ENCODE results near the gene UVSSA. TPM values are rescaled to one million over a fixed set of nuclear protein-coding genes. Genes with fewer than 3 reads are reported as not detected.

Gene UVSSA
- total RNA-seq, 1 donor from 2014 or later: 32.4 TPM

DNA sequence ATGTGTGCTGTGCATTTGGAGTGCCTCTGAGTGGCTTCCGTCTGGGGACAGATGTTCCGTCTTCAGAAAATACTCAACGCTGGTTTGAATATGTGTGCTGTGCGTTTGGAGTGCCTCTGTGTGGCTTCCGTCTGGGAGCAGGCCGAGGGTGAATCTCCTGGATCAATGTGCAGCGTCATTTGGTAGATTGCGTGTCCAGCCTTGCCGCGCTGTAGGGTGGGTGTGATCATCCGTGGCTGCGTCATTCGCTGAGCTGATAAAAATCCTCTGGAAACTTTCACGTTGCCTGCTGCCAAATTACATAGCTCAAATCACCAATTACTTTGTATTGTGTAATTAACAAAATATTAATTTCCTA, 12.1 kb downstream of the UVSSA start:
- Mint-ChIP-seq H3K36me3 (no peaks in the 10 kb centered on the region), H3K27me3 (no peaks in the 10 kb centered on the region), H3K27ac (no peak overlapping the region), H3K4me3 (no peak overlapping the region), H3K9me3 (no peaks in the 10 kb centered on the region), H3K4me1 (ENCODE audit: unreplicated experiment) (peaks cover 4% of the 10 kb centered on the region)
- DNase-seq (ENCODE audit: extremely low spot score, unreplicated experiment): no peak
- TF ChIP-seq CTCF (conservative IDR thresholded peaks at IDR 0.05): no peak

DNA sequence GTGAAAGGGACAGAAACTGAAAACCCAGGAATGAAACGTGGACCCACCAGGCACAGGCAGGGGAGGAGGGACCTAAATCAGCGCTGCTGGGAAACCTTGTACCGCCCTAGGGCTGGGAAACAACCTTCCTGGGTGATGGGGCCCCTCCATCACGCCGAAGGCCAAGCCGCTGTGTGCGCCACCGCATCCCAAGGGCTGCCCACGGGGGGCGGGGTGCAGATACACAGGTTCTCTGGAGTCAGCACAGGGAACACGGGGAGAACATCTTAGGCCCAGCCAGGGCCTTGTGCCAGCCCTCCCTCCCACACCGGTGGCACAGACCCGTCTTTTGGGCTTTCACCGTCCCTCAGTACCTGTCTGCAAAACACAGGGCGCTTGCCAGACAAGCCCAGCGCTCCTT, 13.0 kb downstream of the UVSSA start:
- no peaks in the 10 kb centered on the region for H3K27me3 Mint-ChIP-seq
- no peak overlapping the region for H3K27ac Mint-ChIP-seq
- no peak for DNase-seq (ENCODE audit: extremely low spot score, unreplicated experiment)
- no peak overlapping the region for H3K4me3 Mint-ChIP-seq
- no peaks in the 10 kb centered on the region for H3K36me3 Mint-ChIP-seq
- peaks cover 4% of the 10 kb centered on the region for H3K4me1 Mint-ChIP-seq (ENCODE audit: unreplicated experiment)
- no peaks in the 10 kb centered on the region for H3K9me3 Mint-ChIP-seq
- no peak for TF ChIP-seq CTCF (conservative IDR thresholded peaks at IDR 0.05)

- no peak overlapping the region for H3K27ac Mint-ChIP-seq
- TF ChIP-seq CTCF (conservative IDR thresholded peaks at IDR 0.05): no peak
Observed at GRCh38 chr4:1360423-1361283, 13.6 kb downstream of the UVSSA start.

GRCh38 chr4:1361431-1361830, 14.4 kb downstream of the UVSSA start:
- H3K36me3 Mint-ChIP-seq: no peaks in the 10 kb centered on the region
- no peaks in the 10 kb centered on the region for H3K27me3 Mint-ChIP-seq
- H3K4me1 Mint-ChIP-seq (ENCODE audit: unreplicated experiment): peaks cover under 1% of the 10 kb centered on the region
- H3K9me3 Mint-ChIP-seq: no peaks in the 10 kb centered on the region
- no peak for DNase-seq (ENCODE audit: extremely low spot score, unreplicated experiment)
- TF ChIP-seq CTCF (conservative IDR thresholded peaks at IDR 0.05): no peak
- no peak overlapping the region for H3K4me3 Mint-ChIP-seq
- no peak overlapping the region for H3K27ac Mint-ChIP-seq

More at GRCh38 chr4:1360423-1361283, 13.6 kb downstream of the UVSSA start:
- no peaks in the 10 kb centered on the region for H3K36me3 Mint-ChIP-seq
- no peak for DNase-seq (ENCODE audit: extremely low spot score, unreplicated experiment)
- no peak overlapping the region for H3K4me3 Mint-ChIP-seq
- H3K9me3 Mint-ChIP-seq: no peaks in the 10 kb centered on the region
- H3K4me1 Mint-ChIP-seq (ENCODE audit: unreplicated experiment): peaks cover 4% of the 10 kb centered on the region
- H3K27me3 Mint-ChIP-seq: no peaks in the 10 kb centered on the region

DNA sequence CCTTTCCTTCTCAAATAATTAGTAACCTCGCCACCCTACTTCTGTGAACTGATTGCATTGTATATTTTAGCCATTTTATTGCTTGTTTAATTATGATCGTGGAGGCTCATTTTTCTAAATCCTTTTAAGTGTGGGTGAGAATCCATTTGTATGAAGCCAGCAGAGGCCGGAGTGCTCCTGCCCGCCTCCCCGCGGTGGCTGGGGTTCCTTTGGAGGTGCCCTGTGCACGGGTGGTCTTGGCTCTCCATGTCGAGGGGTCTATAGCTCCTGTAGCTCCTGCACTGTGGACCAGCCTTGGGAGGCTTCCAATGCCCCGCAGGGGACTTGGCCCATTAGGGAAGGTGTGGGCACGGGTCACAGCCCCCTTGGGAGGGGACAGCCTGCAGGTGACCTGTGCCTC, 15.0 kb downstream of the UVSSA start:
- no peaks in the 10 kb centered on the region for H3K4me1 Mint-ChIP-seq (ENCODE audit: unreplicated experiment)
- no peak for DNase-seq (ENCODE audit: extremely low spot score, unreplicated experiment)
- H3K4me3 Mint-ChIP-seq: no peak overlapping the region
- H3K9me3 Mint-ChIP-seq: no peaks in the 10 kb centered on the region
- no peak overlapping the region for H3K27ac Mint-ChIP-seq
- H3K36me3 Mint-ChIP-seq: no peaks in the 10 kb centered on the region
- H3K27me3 Mint-ChIP-seq: no peaks in the 10 kb centered on the region
- TF ChIP-seq CTCF (conservative IDR thresholded peaks at IDR 0.05): no peak

Data from type B pancreatic cell (in vitro differentiated cells).